PC-9 (cell line): ENCODE results near the gene OR10H1.
"Not testable (repeated sequence)": the region's sequence is repeated elsewhere in the genome, so short reads cannot be mapped to it uniquely, and the experiment has no call there.

Experiments
- EZH2 ChIP-seq: fragments of 200-600 bp; sonication (generic); IDR thresholded peaks from 2 replicates; pipeline ENCODE4 v1.8.0; 2017; ENCODE audit warnings: antibody characterized with exemption, low read depth
- TF ChIP-seq, protein P1 (sequence below): fragments of 200-600 bp; sonication (generic); conservative IDR thresholded peaks from 2 replicates; pipeline ENCODE4 v1.6.1; 2017; ENCODE audit warnings: mixed run types, antibody characterized with exemption, mild to moderate bottlenecking, moderate library complexity

- TF ChIP-seq, protein P1, sequence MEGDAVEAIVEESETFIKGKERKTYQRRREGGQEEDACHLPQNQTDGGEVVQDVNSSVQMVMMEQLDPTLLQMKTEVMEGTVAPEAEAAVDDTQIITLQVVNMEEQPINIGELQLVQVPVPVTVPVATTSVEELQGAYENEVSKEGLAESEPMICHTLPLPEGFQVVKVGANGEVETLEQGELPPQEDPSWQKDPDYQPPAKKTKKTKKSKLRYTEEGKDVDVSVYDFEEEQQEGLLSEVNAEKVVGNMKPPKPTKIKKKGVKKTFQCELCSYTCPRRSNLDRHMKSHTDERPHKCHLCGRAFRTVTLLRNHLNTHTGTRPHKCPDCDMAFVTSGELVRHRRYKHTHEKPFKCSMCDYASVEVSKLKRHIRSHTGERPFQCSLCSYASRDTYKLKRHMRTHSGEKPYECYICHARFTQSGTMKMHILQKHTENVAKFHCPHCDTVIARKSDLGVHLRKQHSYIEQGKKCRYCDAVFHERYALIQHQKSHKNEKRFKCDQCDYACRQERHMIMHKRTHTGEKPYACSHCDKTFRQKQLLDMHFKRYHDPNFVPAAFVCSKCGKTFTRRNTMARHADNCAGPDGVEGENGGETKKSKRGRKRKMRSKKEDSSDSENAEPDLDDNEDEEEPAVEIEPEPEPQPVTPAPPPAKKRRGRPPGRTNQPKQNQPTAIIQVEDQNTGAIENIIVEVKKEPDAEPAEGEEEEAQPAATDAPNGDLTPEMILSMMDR, result not testable (repeated sequence)
- TF ChIP-seq EZH2, result not testable (repeated sequence)
Observed at GRCh38 chr19:15794279-15794678, 21.2 kb downstream of the OR10H1 start.
